ENCODE data around the gene SLC22A23.

SLC22A23 gene

DNA sequence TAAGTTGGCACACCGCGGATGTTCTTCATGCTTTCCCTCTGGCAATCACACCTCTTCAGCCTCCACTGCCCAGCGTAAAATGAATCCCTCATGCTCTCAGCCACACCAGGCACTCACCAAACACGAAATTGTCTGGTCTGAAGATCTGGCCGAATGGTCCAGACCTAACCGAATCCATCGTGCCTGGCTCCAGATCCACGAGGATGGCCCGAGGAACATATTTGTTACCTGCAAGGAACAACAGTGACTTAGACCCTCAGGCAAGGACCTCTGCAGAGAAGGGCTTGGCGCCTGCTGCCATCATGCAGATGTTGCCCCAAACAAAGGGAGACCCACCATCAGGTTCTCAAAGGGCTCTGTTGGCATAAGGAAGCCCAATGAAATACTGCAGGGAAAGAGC, 230.8 kb downstream of the SLC22A23 start:
- no peak for DNase-seq (ENCODE audit: low read depth, low spot score)
- no peaks in the 10 kb centered on the region for H3K9me3 ChIP-seq (ENCODE audit: insufficient read depth, low read length)
- peaks cover 27% of the 10 kb centered on the region for H3K36me3 ChIP-seq (ENCODE audit: insufficient read depth, insufficient read length, low read length)
- no peak for TF ChIP-seq ZNF274 (IDR thresholded peaks at IDR 0.05; ENCODE audit: low read depth, low read length)
- no peak for TF ChIP-seq SUZ12 (IDR thresholded peaks at IDR 0.05; ENCODE audit: extremely low read depth, insufficient read depth, insufficient read length)
- TF ChIP-seq YY1 (IDR thresholded peaks at IDR 0.05; ENCODE audit: insufficient read depth, insufficient read length): no peak
- peak overlapping the region; percentile 97 for H3K4me3 ChIP-seq (ENCODE audit: insufficient read length, low read depth)
- H3K9ac ChIP-seq (ENCODE audit: insufficient read length, low read depth): peak overlapping the region; percentile 98
- H3K4me1 ChIP-seq (ENCODE audit: insufficient read depth, insufficient read length): no peaks in the 10 kb centered on the region
- H3K27me3 ChIP-seq (ENCODE audit: insufficient read depth, insufficient read length): peaks cover 23% of the 10 kb centered on the region

DNA sequence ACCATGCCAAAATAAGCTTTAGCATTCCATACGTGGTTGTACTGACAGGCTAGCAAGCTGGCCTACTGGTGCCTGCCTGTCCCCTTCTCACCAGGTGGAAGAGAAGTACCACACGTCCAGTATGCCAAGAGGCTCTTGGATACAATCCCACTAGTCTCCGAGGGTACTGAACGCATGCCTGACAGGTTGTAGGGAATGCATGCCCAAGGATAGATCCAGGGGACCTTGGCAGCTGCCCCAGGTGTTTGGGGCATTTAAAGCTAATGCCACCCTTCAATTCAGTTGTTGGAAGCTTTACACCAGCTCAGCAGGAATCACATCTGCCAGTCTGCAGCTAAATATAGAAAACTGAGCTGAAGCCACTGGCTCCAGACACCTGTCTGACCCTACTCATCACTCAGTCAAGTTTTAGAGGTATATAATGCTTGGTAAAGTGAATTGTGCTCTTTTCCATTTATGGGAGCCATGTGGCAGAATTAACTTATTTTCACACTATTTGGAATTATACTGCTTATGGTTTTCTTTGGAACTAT, 234.3 kb downstream of the SLC22A23 start:
- no peak overlapping the region for H3K4me3 ChIP-seq (ENCODE audit: insufficient read length, low read depth)
- H3K27me3 ChIP-seq (ENCODE audit: insufficient read depth, insufficient read length): no peaks in the 10 kb centered on the region
- H3K4me1 ChIP-seq (ENCODE audit: insufficient read depth, insufficient read length): no peaks in the 10 kb centered on the region
- peaks cover 27% of the 10 kb centered on the region for H3K36me3 ChIP-seq (ENCODE audit: insufficient read depth, insufficient read length, low read length)
- no peak for DNase-seq (ENCODE audit: low read depth, low spot score)
- TF ChIP-seq SUZ12 (IDR thresholded peaks at IDR 0.05; ENCODE audit: extremely low read depth, insufficient read depth, insufficient read length) (no peak), ZNF274 (IDR thresholded peaks at IDR 0.05; ENCODE audit: low read depth, low read length) (no peak), YY1 (IDR thresholded peaks at IDR 0.05; ENCODE audit: insufficient read depth, insufficient read length) (no peak)
- H3K9me3 ChIP-seq (ENCODE audit: insufficient read depth, low read length): no peaks in the 10 kb centered on the region
- H3K9ac ChIP-seq (ENCODE audit: insufficient read length, low read depth): no peak overlapping the region

DNA sequence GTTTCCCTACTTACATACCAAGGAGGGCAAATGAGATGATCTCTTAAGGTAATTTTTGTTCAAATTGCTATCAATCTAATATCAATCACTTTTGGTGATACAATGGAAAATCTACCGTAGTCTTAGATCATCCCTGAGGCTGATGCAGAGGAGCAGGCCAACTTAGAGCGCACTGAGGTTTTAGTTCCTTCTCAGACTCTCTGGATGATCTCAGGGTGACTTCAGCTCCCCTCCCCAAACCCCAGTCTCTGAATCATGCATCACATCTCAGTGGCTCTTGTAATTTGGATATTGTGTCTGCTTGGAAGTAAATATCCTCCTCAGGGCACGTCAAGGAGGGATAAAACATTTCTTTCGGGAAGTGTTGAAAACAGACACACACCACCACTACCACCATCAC, 235.3 kb downstream of the SLC22A23 start:
- no peaks in the 10 kb centered on the region for H3K9me3 ChIP-seq (ENCODE audit: insufficient read depth, low read length)
- H3K4me1 ChIP-seq (ENCODE audit: insufficient read depth, insufficient read length): no peaks in the 10 kb centered on the region
- no peak for DNase-seq (ENCODE audit: low read depth, low spot score)
- H3K36me3 ChIP-seq (ENCODE audit: insufficient read depth, insufficient read length, low read length): peaks cover 23% of the 10 kb centered on the region
- no peak overlapping the region for H3K4me3 ChIP-seq (ENCODE audit: insufficient read length, low read depth)
- H3K27me3 ChIP-seq (ENCODE audit: insufficient read depth, insufficient read length): no peaks in the 10 kb centered on the region
- TF ChIP-seq ZNF274 (IDR thresholded peaks at IDR 0.05; ENCODE audit: low read depth, low read length) (no peak), YY1 (IDR thresholded peaks at IDR 0.05; ENCODE audit: insufficient read depth, insufficient read length) (no peak), SUZ12 (IDR thresholded peaks at IDR 0.05; ENCODE audit: extremely low read depth, insufficient read depth, insufficient read length) (no peak)
- H3K9ac ChIP-seq (ENCODE audit: insufficient read length, low read depth): no peak overlapping the region

DNA sequence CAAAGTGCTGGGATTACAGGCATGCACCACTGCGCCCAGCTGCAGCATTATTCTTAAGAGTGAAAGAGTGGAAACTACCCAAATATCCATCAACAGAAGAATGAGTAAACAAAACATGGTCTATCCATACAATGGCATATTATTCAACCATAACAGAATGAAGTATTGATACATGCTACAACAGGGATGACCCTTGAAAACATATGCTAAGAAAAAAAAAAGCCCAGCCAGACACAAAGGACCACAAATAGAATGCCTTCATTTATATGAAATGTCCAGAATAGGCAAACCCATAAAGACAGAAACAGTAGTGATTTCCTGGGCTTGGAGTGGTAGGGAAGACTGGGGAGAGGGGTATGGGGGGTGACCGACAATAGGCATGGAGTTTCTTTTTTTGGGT, 236.5 kb downstream of the SLC22A23 start:
- Histone ChIP-seq H3K4me3 (ENCODE audit: insufficient read length, low read depth) (no peak overlapping the region), H3K4me1 (ENCODE audit: insufficient read depth, insufficient read length) (no peaks in the 10 kb centered on the region), H3K9ac (ENCODE audit: insufficient read length, low read depth) (no peak overlapping the region)

More for the DNA sequence above, 236.5 kb downstream of the SLC22A23 start:
- H3K9me3 ChIP-seq (ENCODE audit: insufficient read depth, low read length): no peaks in the 10 kb centered on the region
- no peak for DNase-seq (ENCODE audit: low read depth, low spot score)
- no peak for TF ChIP-seq YY1 (IDR thresholded peaks at IDR 0.05; ENCODE audit: insufficient read depth, insufficient read length)
- no peak for TF ChIP-seq SUZ12 (IDR thresholded peaks at IDR 0.05; ENCODE audit: extremely low read depth, insufficient read depth, insufficient read length)
- no peak for TF ChIP-seq ZNF274 (IDR thresholded peaks at IDR 0.05; ENCODE audit: low read depth, low read length)
- no peaks in the 10 kb centered on the region for H3K27me3 ChIP-seq (ENCODE audit: insufficient read depth, insufficient read length)
- peaks cover 13% of the 10 kb centered on the region for H3K36me3 ChIP-seq (ENCODE audit: insufficient read depth, insufficient read length, low read length)
